Choroid plexus epithelial cell (primary cell): ENCODE data around the gene ZNF598.

ENCODE experiments used
- DNase-seq: peaks from one replicate; pipeline ENCODE4 v3.0.0-alpha.2; 2010; ENCODE audit warnings: low read depth
- H3K4me3 ChIP-seq: 2 replicates; pipeline ENCODE4 v1.5.1; 2011; ENCODE audit warnings: low read depth, mild to moderate bottlenecking, control low read depth, low read length, moderate library complexity
- TF ChIP-seq, protein P1 (sequence below): conservative IDR thresholded peaks from 2 replicates; pipeline ENCODE4 v1.5.1; 2011; ENCODE audit warnings: low read depth, mild to moderate bottlenecking, control low read depth, inconsistent platforms, low read length, moderate library complexity

ZNF598 gene

DNA sequence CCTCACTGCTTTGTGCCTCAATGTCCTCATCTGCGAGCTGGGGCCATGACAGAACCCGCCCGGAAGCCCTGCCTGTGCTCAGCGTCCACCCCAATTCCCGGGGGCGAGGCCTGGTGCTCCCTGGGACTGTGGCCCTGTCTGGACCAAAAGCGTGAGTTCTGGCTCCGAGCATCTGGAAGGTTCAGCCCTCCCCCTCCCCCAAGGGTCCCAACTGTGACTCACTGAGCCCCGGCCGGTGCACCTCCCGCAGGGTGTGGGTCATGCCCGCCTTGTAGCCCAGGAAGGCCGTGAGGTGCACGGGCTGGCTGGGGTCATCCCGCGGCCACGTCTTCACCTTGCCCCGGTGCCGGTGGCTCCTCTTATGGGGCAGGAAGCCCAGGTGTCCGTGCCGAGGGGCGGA lies 55.9 kb downstream of the ZNF598 start:
- TF ChIP-seq, protein P1, sequence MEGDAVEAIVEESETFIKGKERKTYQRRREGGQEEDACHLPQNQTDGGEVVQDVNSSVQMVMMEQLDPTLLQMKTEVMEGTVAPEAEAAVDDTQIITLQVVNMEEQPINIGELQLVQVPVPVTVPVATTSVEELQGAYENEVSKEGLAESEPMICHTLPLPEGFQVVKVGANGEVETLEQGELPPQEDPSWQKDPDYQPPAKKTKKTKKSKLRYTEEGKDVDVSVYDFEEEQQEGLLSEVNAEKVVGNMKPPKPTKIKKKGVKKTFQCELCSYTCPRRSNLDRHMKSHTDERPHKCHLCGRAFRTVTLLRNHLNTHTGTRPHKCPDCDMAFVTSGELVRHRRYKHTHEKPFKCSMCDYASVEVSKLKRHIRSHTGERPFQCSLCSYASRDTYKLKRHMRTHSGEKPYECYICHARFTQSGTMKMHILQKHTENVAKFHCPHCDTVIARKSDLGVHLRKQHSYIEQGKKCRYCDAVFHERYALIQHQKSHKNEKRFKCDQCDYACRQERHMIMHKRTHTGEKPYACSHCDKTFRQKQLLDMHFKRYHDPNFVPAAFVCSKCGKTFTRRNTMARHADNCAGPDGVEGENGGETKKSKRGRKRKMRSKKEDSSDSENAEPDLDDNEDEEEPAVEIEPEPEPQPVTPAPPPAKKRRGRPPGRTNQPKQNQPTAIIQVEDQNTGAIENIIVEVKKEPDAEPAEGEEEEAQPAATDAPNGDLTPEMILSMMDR, result no peak
- no peak overlapping the region for H3K4me3 ChIP-seq
- no peak for DNase-seq

DNA sequence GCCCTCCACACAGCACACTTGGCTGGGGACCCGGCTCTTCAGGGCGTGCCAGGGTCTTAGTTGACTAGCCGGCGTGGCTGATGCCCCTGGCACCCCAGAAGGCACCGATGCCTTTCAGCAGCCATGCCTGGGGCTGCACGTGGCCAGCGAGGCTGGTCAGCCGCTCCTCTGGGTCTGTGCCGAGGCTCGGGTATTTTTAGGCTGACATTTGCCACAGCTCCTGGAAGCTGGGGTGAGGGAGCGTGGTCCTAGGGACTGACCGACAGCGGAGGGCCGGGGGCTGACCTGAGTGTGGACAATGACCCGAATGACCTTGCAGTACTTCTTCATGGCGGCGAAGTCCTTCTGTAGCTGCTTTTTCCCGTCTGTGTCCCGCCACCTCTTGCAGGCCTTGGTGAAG lies 59.1 kb downstream of the ZNF598 start:
- H3K4me3 ChIP-seq, result no peak overlapping the region
- DNase-seq, result no peak
- TF ChIP-seq, protein P1, result no peak

DNA sequence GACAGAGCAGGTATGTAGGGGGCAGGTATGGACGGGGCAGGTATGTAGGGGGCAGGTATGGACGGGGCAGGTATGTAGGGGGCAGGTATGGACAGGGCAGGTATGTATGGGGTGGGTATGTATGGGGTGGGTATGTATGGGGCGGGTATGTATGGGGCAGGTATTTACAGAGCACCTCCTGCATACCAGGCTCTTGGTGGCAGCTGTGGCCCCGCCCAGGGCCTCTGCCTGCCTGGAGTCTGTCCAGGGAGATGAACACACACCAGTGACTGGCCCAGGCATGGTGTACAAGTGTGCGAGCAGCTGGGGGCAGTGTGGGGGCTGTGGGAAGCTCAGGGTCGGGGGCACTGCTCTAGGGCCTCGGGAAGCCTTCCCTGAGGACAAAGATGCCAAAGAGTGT lies 59.6 kb downstream of the ZNF598 start:
- H3K4me3 ChIP-seq, result no peak overlapping the region
- no peak for DNase-seq
- TF ChIP-seq, protein P1, result no peak

DNA sequence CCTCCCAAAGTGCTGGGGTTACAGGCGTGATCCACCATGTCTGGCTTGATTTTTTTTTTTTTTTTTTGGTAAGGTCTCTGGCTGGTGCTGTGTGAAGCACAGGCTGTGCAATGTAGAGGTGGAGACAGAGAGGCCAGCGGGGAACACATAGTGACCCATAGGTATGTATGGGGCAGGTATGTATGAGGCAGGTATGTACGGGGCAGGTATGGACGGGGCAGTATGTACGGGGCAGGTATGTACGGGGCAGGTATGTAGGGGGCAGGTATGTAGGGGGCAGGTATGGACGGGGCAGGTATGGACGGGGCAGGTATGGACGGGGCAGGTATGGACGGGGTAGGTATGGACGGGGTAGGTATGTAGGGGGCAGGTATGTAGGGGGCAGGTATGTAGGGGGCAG lies 60.1 kb downstream of the ZNF598 start:
- no peak overlapping the region for H3K4me3 ChIP-seq
- DNase-seq, result no peak
- TF ChIP-seq, protein P1, result no peak
